ENCODE data around the gene PKP3. TPM values are rescaled to one million over a fixed set of nuclear protein-coding genes. Genes with fewer than 3 reads are reported as not detected.

The PKP3 gene
- total and polyA plus RNA-seq, 9 of the 15 experiments (the other 6 are each of a cell fraction or from before 2014, with no cell fraction given) = 0.11 to 110 (median 30.7) TPM

GRCh38 chr11:355581-356458 lies 38.2 kb upstream of the PKP3 start (continued):
- no peak for TF ChIP-seq ZNF407 (IDR thresholded peaks at IDR 0.05; ENCODE audit: low read depth)
- TF ChIP-seq IRF2 (CRISPR knock-in tag; IDR thresholded peaks at IDR 0.05) = no peak
- TF ChIP-seq CREBBP (IDR thresholded peaks at IDR 0.05; ENCODE audit: low read depth, low read length) = no peak
- TF ChIP-seq ILF3 (IDR thresholded peaks at IDR 0.05; ENCODE audit: borderline replicate concordance) = no peak
- TF ChIP-seq ZBTB34 (CRISPR knock-in tag; IDR thresholded peaks at IDR 0.05) = peak; percentile 28; the same call in 1 of the 2 replicates
- no peak; a peak in 1 of 4 replicates for TF ChIP-seq RCOR1 (IDR thresholded peaks at IDR 0.05; ENCODE audit: borderline replicate concordance in 1 of 2, low read depth in 2 of 2, low read length in 2 of 2)
- TF ChIP-seq, protein P1, sequence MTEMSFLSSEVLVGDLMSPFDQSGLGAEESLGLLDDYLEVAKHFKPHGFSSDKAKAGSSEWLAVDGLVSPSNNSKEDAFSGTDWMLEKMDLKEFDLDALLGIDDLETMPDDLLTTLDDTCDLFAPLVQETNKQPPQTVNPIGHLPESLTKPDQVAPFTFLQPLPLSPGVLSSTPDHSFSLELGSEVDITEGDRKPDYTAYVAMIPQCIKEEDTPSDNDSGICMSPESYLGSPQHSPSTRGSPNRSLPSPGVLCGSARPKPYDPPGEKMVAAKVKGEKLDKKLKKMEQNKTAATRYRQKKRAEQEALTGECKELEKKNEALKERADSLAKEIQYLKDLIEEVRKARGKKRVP (CRISPR knock-in tag; IDR thresholded peaks at IDR 0.05) = 0 out of 2 replicates have a peak, but pooled peaks have one; percentile 70
- TF ChIP-seq ZNF124 (CRISPR knock-in tag; IDR thresholded peaks at IDR 0.05) = no peak
- no peak for TF ChIP-seq SMARCE1 (IDR thresholded peaks at IDR 0.05)
- no peak for TF ChIP-seq MAFG (tag; conservative IDR thresholded peaks at IDR 0.05)
- TF ChIP-seq, protein P2, sequence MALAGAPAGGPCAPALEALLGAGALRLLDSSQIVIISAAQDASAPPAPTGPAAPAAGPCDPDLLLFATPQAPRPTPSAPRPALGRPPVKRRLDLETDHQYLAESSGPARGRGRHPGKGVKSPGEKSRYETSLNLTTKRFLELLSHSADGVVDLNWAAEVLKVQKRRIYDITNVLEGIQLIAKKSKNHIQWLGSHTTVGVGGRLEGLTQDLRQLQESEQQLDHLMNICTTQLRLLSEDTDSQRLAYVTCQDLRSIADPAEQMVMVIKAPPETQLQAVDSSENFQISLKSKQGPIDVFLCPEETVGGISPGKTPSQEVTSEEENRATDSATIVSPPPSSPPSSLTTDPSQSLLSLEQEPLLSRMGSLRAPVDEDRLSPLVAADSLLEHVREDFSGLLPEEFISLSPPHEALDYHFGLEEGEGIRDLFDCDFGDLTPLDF (CRISPR knock-in tag; IDR thresholded peaks at IDR 0.05) = no peak; the same call in 1 of the 2 replicates
- TF ChIP-seq ZNF165 (CRISPR knock-in tag; IDR thresholded peaks at IDR 0.05; ENCODE audit: borderline replicate concordance) = peak; percentile 86; the same call in 1 of the 2 replicates
- TF ChIP-seq NONO (IDR thresholded peaks at IDR 0.05; ENCODE audit: low read depth in 2 of 2, low read length in 1 of 2) = peak in 1 of 2 experiments; percentile 55; a peak in 1 of 4 replicates
- TF ChIP-seq DIDO1 (tag; IDR thresholded peaks at IDR 0.05; ENCODE audit: low read depth) = no peak

Measured in K562 (cell line).